CD4-positive, alpha-beta T cell treated with Interleukin-6 at 100 ng/mL for 8 hours (primary cell): ENCODE results near the gene AHSA1.
A peak's percentile ranks its signal among the peaks of the same experiment; 100 is the strongest.
"Not testable (repeated sequence)": the region's sequence is repeated elsewhere in the genome, so short reads cannot be mapped to it uniquely, and the experiment has no call there.

Source experiments
- DNase-seq: peaks from one replicate; pipeline ENCODE4 v3.0.0-alpha.2; 2020; ENCODE audit warnings: mixed read lengths, low spot score

AHSA1 gene

DNA sequence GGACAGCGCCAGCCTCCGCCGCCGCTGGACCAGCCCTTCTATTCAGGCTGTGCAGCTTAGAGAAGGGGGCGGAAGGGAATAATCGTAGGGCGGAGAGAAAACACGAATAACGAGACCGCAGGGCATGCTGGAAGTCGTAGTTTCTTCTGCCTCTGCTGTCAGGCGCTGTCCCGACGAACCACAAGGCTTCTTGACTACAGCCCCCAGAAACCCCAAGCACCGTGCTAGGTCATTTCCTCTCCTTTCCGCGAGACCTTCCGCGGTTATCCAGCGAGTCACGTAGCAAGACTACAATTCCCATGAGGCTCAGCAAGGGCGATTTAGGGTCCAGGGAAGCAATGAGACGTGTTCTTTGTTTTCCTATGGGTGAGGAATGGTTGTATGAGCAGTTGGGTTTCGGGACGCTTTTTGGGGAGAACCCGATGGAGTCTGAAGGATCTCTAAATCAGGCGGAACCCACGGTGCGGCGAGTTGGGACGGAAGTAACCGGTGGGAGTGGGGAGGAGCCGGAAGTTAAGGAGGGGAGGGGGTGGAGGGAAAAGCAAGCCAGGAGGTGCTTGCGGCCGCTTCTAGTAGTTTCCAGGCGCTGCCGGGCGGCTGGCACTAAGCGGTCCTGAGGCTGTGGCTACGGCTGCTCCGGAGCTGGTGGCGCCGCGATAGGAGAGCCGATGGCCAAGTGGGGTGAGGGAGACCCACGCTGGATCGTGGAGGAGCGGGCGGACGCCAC lies at the start of gene AHSA1, which contains the start of gene VIPAS39:
AHSA1 (plus strand) TSS at position 572 of the 727 bp plus-strand sequence; CDS start at position 669, 97 bp downstream.
VIPAS39 (minus strand) TSS at position 80 of the 727 bp plus-strand sequence. CDS start 3,499 bp downstream, outside the sequence.
- DNase-seq: peak; percentile 95

DNA sequence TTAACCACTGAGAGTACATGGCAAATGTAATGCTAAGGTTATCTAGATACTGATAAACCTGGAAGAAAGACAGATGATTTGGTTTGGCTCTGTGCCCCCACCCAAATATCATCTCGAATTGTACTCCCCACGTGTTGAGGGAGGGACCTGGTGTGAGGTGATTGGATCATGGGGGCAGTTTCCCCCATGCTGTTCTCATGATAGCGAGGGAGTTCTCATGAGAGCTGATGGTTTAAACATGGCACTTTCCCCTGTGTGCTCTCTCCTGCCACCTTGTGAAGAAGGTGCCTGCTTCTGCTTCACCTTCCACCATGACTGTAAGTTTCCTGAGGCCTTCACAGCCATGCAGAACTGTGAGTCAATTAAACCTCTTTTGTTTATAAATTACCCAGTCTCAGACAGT lies 48.8 kb upstream of the AHSA1 start:
- no peak for DNase-seq

DNA sequence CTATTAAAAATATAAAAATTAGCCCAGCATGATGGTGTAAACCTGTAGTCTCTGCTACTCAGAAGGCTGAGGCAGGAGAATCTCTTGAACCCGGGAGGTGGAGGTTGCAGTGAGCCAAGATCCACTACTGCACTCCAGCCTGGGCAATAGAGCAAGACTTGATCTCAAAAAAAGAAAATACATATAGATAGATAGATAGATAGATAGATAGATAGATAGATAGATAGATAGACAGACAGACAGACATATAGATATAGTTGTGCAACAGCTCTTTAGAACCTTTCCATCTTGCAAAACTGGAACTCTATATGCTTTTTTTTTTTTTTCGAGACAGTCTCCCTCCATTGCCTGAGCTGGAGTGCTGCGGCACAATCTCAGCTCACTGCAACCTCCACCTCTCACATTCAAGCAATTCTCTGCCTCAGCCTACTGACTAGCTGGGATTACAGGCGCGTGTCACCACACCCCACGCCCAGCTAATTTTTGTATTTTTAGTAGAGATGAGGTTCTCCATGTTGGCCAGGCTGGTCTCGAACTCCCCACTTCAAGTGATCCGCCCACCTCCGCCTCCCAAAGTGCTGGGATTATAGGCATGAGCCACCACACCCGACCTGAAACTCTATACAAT lies 42.4 kb upstream of the AHSA1 start:
- DNase-seq: not testable (repeated sequence)

- not testable (repeated sequence) for DNase-seq
Observed at GRCh38 chr14:77416098-77416497, 41.8 kb upstream of the AHSA1 start.

GRCh38 chr14:77416836-77417235 lies 41.1 kb upstream of the AHSA1 start:
- no peak for DNase-seq

GRCh38 chr14:77421201-77421600 lies 36.7 kb upstream of the AHSA1 start:
- no peak for DNase-seq

GRCh38 chr14:77423423-77423822 lies 34.5 kb upstream of the AHSA1 start, which contains the start of gene NOXRED1:
Gene NOXRED1 (minus strand): TSS chr14:77423523. CDS start chr14:77422889, 634 bp downstream.
- no peak for DNase-seq

GRCh38 chr14:77424862-77425261 lies 33.0 kb upstream of the AHSA1 start:
- no peak for DNase-seq

- no peak for DNase-seq
Observed at GRCh38 chr14:77426396-77426795, 31.5 kb upstream of the AHSA1 start.

GRCh38 chr14:77436042-77436441 lies 21.9 kb upstream of the AHSA1 start:
- no peak for DNase-seq

DNA sequence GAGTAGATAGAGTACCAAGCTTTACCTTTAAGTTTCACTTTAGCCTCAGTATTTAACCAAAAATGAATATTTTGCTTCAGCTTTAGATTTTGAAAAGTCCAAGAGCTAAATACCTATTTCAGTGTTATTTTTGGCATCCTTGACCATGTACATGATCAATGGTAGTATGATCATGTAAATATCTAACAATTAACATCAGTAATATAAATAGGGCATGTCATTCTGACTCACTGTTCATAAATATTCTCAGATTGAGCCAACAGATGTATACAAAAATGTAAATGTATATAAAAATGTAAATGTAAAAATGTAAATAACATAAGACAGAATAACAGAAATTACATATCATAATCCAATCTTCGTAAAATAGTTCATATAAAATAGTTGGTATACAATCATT lies 19.3 kb upstream of the AHSA1 start:
- no peak for DNase-seq

GRCh38 chr14:77439861-77440260 lies 18.0 kb upstream of the AHSA1 start:
- DNase-seq: no peak

DNA sequence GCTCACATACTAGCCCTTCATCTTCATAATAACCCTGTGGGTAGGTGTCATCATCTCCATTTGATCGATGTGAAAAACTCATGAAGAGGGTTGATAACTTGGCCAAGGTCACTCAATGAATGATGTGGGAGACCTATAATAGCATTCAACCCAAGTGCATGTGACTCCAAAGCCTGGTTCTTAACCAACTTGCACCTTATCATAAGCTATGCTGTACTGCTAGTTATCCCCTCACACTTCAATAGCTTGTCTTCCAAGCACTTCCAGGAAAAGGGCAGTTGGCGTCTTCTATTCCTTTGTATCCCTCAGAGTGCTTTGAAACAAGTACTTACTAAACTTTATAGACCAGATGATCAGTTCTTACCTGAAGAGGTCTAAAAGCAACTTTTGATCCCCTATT lies 15.7 kb upstream of the AHSA1 start:
- no peak for DNase-seq

DNA sequence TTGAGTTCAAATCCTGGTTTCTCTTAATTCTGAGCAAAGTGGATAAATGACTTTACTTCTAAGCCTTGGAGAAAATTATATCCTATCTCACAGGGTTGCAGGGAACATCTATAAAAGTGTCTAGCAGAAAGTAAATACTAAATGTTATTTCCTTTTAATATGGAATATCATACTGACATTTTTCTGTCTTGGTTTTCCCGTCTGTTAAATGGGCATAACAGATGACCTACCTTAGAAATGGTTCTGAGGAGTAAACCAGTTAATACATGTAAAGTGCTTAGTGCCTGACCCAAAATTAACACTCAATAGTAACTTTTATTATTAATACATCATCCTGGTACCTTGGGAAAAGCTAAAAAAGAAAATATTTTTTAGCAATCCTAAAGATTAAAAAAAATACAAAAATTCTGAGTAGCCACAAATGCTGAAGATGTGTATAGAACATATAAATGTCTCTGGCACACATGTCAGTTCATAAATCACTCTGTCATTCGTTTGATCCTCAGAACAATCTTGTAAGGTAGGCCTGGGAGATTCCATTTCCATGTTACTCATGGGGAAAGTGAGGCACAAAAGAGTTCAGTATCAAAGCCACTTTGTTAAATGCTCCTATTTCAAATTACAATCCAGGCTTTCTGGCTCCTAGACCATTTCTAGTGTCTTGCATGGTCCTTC lies 1.8 kb upstream of the AHSA1 start:
- no peak for DNase-seq

DNA sequence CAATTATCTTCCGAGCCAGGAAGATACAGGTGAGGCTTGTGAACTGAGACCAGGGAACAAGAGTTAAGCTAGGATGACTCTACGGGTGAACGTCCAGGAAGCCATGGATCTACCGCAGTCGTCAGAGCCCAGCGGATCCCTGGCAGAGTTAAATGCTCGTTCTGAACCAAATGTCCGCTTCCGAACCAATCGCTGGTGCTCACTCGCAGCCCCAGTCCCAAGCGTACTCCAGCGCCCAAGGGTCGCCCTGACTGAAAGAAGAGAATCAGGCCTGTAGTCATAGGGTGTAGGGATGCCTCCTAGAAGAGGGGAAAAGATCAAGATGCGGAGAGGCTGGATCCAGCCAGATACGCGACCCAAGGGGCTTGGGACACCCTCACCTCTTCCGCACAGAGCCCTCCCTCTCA lies 775 bp upstream of the AHSA1 start:
- DNase-seq: no peak

- no peak for DNase-seq
Observed at GRCh38 chr14:77458249-77458950, 507 bp downstream of the AHSA1 start.

- peak; percentile 34 for DNase-seq
Observed at GRCh38 chr14:77459072-77459723, 1.3 kb downstream of the AHSA1 start.

DNA sequence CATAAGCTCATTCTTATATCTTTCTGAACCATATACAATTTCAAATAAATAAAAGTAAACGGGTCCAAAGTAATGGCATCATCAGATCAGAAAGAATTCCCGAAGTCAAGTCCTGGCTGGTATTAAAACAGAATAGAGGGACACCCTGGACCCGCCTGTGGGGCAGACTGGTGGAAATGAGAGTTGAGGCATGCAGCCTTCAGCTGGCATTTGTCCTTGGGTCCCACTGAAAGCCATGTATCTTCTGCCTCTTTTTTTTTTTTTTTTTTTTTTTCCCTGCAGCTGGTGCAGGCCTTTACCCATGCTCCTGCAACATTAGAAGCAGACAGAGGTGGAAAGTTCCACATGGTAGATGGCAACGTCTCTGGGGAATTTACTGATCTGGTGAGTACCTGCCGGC lies 9.9 kb downstream of the AHSA1 start:
- DNase-seq: no peak

DNA sequence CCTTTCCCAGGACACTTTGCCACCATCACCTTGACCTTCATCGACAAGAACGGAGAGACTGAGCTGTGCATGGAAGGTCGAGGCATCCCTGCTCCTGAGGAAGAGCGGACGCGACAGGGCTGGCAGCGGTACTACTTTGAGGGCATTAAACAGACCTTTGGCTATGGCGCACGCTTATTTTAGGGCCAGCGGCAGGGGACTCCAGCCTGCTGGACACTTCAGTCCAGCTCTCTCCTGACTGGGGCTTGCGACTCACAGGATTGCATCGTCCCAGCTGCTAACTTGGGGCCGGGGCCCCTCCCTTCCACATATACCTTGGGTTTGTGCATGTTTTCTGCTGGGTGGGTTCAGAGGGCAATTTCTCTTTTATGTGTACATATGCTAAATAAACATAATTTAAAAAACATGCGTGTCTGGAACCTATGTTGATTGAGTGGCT lies 11.2 kb downstream of the AHSA1 start:
- DNase-seq: no peak

DNA sequence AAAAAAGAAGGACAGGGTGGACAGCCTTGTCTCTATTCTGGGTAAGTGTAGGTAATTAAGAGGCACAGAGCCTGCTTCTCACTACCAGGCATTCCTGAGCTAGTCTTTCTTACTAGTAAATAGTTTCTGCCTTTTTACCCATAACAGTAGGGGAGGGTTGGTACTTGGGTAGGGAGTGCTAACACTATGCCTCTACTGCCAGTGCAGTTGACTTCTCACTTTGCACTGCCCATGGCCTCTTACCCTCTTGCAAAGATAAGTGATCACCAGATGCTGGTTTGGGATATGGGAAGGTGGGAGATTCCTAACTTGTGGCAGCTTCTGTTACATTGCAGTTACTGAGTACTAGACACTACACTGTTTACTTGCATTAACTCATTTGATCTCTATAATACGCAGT lies 11.6 kb downstream of the AHSA1 start:
- DNase-seq: no peak

DNA sequence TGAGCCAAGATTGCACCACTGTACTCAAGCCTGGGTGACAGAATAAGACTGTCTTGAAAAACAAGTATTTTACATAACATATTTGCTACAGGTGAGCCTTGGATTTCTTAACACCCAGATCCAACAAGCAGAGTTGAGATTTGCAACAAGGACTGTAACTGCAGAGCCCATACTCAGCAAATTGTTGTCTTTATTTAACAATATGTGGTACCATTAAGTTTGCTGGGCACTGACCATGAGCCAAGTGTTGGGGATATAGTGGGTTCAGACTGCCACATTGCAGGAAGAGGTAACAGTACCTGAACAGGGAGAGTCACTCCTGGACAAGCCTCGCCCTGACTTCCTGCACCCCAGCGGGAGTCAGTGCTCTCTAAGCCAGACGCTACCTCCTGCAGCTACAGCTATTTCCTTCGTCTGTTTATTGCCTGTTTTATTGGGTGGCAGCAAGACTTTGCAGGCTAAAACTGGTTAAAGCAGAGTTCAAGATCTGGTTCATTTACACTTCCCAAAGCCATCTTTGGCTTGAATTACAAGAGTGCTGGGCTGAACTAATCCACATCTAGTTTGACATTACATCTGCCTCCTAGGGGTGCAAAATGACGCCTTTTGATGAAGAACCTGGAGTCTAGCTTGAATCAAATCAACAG lies 12.5 kb downstream of the AHSA1 start:
- DNase-seq: no peak
